ENCODE measurements around the gene TUBB6. TPM values are rescaled to one million over a fixed set of nuclear protein-coding genes. Genes with fewer than 3 reads are reported as not detected.

The TUBB6 gene
- total and polyA plus RNA-seq, 2 donors (not counting 3 experiments of a cell fraction or from before 2014, with no cell fraction given): 440 to 747 TPM

DNA sequence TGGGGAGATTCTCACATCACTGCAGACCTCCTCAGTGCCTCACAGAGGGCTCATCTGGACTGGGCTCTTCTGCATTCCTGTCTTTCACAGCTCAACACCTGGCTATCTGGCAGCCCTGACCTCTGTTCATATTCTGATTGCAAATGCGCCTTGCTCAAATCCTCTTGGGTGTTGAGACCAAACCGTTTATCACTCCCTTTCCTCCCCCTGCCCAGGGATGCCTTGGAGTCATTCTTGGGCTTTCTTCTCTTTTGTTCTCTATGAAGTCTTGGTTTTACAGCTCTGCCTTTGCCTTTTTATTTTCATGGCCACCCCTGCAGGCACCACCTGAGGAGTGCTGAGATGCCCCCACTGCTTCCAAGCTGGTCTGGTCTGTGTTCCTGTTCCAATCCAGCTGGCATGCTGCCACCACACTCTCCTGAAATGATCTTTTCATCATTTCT, 26.3 kb downstream of the TUBB6 start:
- Histone ChIP-seq H3K9me3 (replicated peaks; ENCODE audit: control insufficient read depth, insufficient read depth, low read length) (no peaks in the 10 kb centered on the region), H3K9me1 (replicated peaks; ENCODE audit: control insufficient read depth, extremely low read depth, insufficient read depth, low read length) (no peaks in the 10 kb centered on the region), H3K4me2 (ENCODE audit: insufficient read depth, low read length) (no peak overlapping the region), H3K27me3 (ENCODE audit: control insufficient read depth in 2 of 2, insufficient read depth in 2 of 2, low read length in 2 of 2) (no peaks in the 10 kb centered on the region), H3K36me3 (ENCODE audit: control insufficient read depth in 2 of 2, extremely low read depth in 1 of 2, insufficient read depth in 2 of 2, low read length in 2 of 2) (peaks cover 0 to 10% of the 10 kb centered on the region in 2 experiments), H3K4me1 (ENCODE audit: control insufficient read depth, extremely low read depth, insufficient read depth, low read length) (peaks cover 6% of the 10 kb centered on the region), H3K27ac (ENCODE audit: insufficient read depth, low read depth, low read length) (no peak overlapping the region), H2AFZ (ENCODE audit: low read depth, low read length) (no peak overlapping the region), H4K20me1 (replicated peaks; ENCODE audit: control insufficient read depth, extremely low read depth, insufficient read depth, low read length) (no peaks in the 10 kb centered on the region), H3K79me2 (ENCODE audit: control insufficient read depth, insufficient read depth, low read length) (no peaks in the 10 kb centered on the region), H3K4me3 (replicated peaks in 1 of 3; ENCODE audit: insufficient read depth in 1 of 3, low read depth in 1 of 3, low read length in 3 of 3) (no peak overlapping the region), H3K9ac (replicated peaks; ENCODE audit: extremely low read depth, insufficient read depth, low read length) (no peak overlapping the region)
- FAIRE-seq: no peak
- no peak for DNase-seq (ENCODE audit: low read depth, low spot score)
- TF ChIP-seq JUN (IDR thresholded peaks at IDR 0.05; ENCODE audit: borderline replicate concordance, insufficient read depth, insufficient read length, low read depth) (no peak), FOS (IDR thresholded peaks at IDR 0.05; ENCODE audit: borderline replicate concordance, insufficient read depth, low read length) (no peak), GATA2 (IDR thresholded peaks at IDR 0.05; ENCODE audit: insufficient read depth, insufficient read length, low read depth, low read length) (no peak), POLR2AphosphoS5 (IDR thresholded peaks at IDR 0.05; ENCODE audit: insufficient read depth, low read depth, low read length) (no peak), POLR2A (IDR thresholded peaks at IDR 0.05; ENCODE audit: low read depth, low read length) (no peak), MYC (IDR thresholded peaks at IDR 0.05; ENCODE audit: low read depth, low read length) (no peak), EZH2 (IDR thresholded peaks at IDR 0.05; ENCODE audit: borderline replicate concordance, low read depth, low read length, severe bottlenecking) (no peak)
- TF ChIP-seq, protein P1, sequence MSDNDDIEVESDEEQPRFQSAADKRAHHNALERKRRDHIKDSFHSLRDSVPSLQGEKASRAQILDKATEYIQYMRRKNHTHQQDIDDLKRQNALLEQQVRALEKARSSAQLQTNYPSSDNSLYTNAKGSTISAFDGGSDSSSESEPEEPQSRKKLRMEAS (IDR thresholded peaks at IDR 0.05; ENCODE audit: insufficient read depth, insufficient read length): no peak
- TF ChIP-seq, protein P2, sequence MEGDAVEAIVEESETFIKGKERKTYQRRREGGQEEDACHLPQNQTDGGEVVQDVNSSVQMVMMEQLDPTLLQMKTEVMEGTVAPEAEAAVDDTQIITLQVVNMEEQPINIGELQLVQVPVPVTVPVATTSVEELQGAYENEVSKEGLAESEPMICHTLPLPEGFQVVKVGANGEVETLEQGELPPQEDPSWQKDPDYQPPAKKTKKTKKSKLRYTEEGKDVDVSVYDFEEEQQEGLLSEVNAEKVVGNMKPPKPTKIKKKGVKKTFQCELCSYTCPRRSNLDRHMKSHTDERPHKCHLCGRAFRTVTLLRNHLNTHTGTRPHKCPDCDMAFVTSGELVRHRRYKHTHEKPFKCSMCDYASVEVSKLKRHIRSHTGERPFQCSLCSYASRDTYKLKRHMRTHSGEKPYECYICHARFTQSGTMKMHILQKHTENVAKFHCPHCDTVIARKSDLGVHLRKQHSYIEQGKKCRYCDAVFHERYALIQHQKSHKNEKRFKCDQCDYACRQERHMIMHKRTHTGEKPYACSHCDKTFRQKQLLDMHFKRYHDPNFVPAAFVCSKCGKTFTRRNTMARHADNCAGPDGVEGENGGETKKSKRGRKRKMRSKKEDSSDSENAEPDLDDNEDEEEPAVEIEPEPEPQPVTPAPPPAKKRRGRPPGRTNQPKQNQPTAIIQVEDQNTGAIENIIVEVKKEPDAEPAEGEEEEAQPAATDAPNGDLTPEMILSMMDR (IDR thresholded peaks at IDR 0.05; ENCODE audit: extremely low read depth in 1 of 2, insufficient read depth in 1 of 2, low read depth in 1 of 2, low read length in 2 of 2): no peak
- no TSS peak for BruUV-seq (replicated peaks)
- CTCF ChIA-PET: interaction anchor here (2.1 kb wide), 1 partner anchor 63 kb away, joined by 7 read pairs; no protein-coding TSS in a partner anchor
- dilution Hi-C loops (cut with MboI; ENCODE audit: extremely low pct_ligation_motif_present, low sequenced_read_pairs): no loop called here
- POLR2A ChIA-PET: no interaction called here
- intact Hi-C loops (cut with micrococcal nuclease): no loop called here

Data from endothelial cell of umbilical vein (primary cell).